Prostate gland (tissue), 2 donors: ENCODE data around the gene ERICH3. TPM values are rescaled to one million over a fixed set of nuclear protein-coding genes. Genes with fewer than 3 reads are reported as not detected.

Experiments
- DNase-seq: peaks from one replicate; pipeline ENCODE4 v3.0.0-alpha.2; 2019; ENCODE audit warnings: low spot score
- H3K27ac ChIP-seq, 2 donors: fragments of 200-600 bp; sonication (generic); 2 replicates each; pipeline ENCODE4 v1.5.1; 2017 to 2019
- H3K27me3 ChIP-seq: fragments of 200-600 bp; sonication (generic); replicated peaks from 2 replicates; pipeline ENCODE4 v1.5.1; 2019; ENCODE audit not compliant: insufficient read depth
- H3K36me3 ChIP-seq, 2 donors: fragments of 200-600 bp; sonication (generic); 1 replicate in 1 of 2; 2 replicates in 1 of 2; pipeline versions ENCODE4 v1.5.1 to v1.8.1; 2017 to 2019
- H3K4me1 ChIP-seq: fragments of 200-600 bp; sonication (generic); replicated peaks from 2 replicates; pipeline ENCODE4 v1.5.1; 2019
- H3K4me3 ChIP-seq, 2 donors: fragments of 200-600 bp; sonication (generic); 2 replicates each; pipeline ENCODE4 v1.5.1; 2017 to 2019
- H3K9me3 ChIP-seq: fragments of 200-600 bp; sonication (generic); 2 replicates; pipeline ENCODE4 v1.5.1; 2017
- POLR2A ChIP-seq: fragments of 450-650 bp; IDR thresholded peaks from one replicate; pipeline ENCODE4 v1.6.1; 2016; ENCODE audit warnings: antibody characterized with exemption, mild to moderate bottlenecking
- POLR2AphosphoS5 ChIP-seq: sonication (generic); formaldehyde crosslinking; IDR thresholded peaks from one replicate; pipeline ENCODE4 v1.6.1; 2017; ENCODE audit warnings: antibody characterized with exemption
- WGBS: methylation state at CpG from one replicate; pipeline ENCODE4 v1.1.5; 2018; 5-methylcytosine and 5-hydroxymethylcytosine counted together
- intact Hi-C: fragments of 100-400 bp; cut with DNase I; formaldehyde crosslinking; loops from one replicate; pipeline ENCODE4 v1.14.2; 2022
- total RNA-seq, 2 donors: library from RNA; depleted of rRNA; stranded (reverse); fragments of >200 nt; gene quantifications; one replicate each; pipeline ENCODE4 v1.1.0, GENCODE V29; 2016
- TF ChIP-seq, protein P1 (sequence below), 4 experiments: fragments of 200-600 bp in 2 of 4; fragments of 450-650 bp in 2 of 4; sonication (generic) in 2 of 4; IDR thresholded peaks; 1 replicate in 3 of 4; 2 replicates in 1 of 4; pipeline ENCODE4 v1.5.1; 2016 to 2019; ENCODE audit warnings: antibody characterized with exemption in 4 of 4, mild to moderate bottlenecking in 2 of 4, moderate library complexity in 2 of 4

Gene ERICH3
- total RNA-seq, 2 donors from 2014 or later: 3.3 TPM; not detected in 1

DNA sequence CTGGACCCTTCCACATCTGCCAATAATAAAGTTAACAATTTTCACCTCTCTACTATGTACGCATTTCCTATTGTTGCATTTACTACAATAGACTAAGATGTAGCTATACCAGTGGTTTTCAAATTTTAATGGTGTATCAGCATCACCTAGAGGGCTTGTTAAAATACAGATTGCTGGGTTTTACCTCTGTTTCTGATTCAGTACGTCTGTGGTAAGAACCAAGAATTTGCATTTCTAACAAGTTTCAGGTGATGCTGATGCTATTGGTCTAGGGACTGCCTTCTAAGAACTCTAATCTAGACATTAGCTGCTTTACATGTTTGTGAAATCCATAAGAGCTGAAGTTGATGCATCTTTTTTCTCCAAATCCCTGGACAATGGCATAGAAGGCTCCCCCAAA lies 59.7 kb downstream of the ERICH3 start:
- H3K4me3 ChIP-seq: no peak overlapping the region
- no peaks in the 10 kb centered on the region for H3K36me3 ChIP-seq
- no peaks in the 10 kb centered on the region for H3K9me3 ChIP-seq
- TF ChIP-seq, protein P1, sequence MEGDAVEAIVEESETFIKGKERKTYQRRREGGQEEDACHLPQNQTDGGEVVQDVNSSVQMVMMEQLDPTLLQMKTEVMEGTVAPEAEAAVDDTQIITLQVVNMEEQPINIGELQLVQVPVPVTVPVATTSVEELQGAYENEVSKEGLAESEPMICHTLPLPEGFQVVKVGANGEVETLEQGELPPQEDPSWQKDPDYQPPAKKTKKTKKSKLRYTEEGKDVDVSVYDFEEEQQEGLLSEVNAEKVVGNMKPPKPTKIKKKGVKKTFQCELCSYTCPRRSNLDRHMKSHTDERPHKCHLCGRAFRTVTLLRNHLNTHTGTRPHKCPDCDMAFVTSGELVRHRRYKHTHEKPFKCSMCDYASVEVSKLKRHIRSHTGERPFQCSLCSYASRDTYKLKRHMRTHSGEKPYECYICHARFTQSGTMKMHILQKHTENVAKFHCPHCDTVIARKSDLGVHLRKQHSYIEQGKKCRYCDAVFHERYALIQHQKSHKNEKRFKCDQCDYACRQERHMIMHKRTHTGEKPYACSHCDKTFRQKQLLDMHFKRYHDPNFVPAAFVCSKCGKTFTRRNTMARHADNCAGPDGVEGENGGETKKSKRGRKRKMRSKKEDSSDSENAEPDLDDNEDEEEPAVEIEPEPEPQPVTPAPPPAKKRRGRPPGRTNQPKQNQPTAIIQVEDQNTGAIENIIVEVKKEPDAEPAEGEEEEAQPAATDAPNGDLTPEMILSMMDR (IDR thresholded peaks at IDR 0.05): no peak
- no peak for TF ChIP-seq POLR2AphosphoS5
- no peak for TF ChIP-seq POLR2A
- H3K27ac ChIP-seq: no peak overlapping the region
- H3K27me3 ChIP-seq: no peaks in the 10 kb centered on the region
- H3K4me1 ChIP-seq: no peaks in the 10 kb centered on the region
- WGBS: 84% methylated on average over 2 of the region's 2 CpGs
- DNase-seq: no peak
- intact Hi-C loops: no loop called here

DNA sequence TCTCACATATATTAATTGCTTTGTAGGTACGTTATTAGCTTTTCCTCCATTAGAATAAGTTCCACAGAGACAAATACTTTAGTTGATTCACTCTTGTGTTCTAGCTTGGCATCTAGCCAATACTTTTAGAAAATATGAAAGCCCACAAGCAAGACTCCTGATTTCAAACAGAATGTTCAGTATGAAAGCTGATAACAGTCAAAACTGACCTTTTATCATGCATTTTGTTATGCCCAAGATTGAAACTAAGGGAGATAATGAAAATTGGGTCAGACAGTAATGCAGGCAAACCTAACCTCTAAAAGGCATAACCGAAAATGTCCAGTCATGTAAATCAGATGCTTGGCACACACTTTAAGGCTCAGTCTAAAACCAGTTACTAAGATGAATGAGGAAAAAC lies 61.7 kb downstream of the ERICH3 start:
- H3K36me3 ChIP-seq: no peaks in the 10 kb centered on the region
- intact Hi-C loops: no loop called here
- TF ChIP-seq POLR2AphosphoS5 (no peak), POLR2A (no peak)
- TF ChIP-seq, protein P1 (IDR thresholded peaks at IDR 0.05): no peak
- no peaks in the 10 kb centered on the region for H3K27me3 ChIP-seq
- no peak for DNase-seq
- H3K27ac ChIP-seq: no peak overlapping the region
- H3K4me3 ChIP-seq: no peak overlapping the region
- no peaks in the 10 kb centered on the region for H3K9me3 ChIP-seq
- H3K4me1 ChIP-seq: no peaks in the 10 kb centered on the region
- 59% methylated on average over 2 of the region's 2 CpGs for WGBS

DNA sequence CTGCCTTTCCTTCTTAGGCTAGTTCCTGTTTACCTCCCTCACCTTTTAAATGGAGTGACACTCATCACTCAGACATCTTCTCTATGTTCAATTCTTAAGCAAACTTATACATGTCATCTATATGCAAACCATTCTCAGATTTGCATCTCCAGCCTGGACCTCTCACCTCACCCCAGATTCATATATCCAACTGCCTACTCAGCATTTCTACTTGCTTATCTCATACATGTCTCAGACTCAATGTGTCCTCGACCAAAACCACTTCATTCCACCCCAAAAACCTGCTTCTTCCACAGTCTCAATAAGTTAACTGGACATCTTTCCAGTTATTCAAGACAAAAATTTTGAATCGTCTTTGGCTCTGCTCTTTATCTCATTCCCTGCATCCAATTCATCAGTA lies 62.6 kb downstream of the ERICH3 start:
- intact Hi-C loops: no loop called here
- Histone ChIP-seq H3K4me1 (no peaks in the 10 kb centered on the region), H3K36me3 (no peaks in the 10 kb centered on the region), H3K9me3 (no peaks in the 10 kb centered on the region), H3K27me3 (no peaks in the 10 kb centered on the region), H3K27ac (no peak overlapping the region), H3K4me3 (no peak overlapping the region)
- TF ChIP-seq, protein P1 (IDR thresholded peaks at IDR 0.05): no peak
- TF ChIP-seq POLR2AphosphoS5 (no peak), POLR2A (no peak)
- no peak for DNase-seq
- WGBS: 81% methylated on average over 2 of the region's 2 CpGs

DNA sequence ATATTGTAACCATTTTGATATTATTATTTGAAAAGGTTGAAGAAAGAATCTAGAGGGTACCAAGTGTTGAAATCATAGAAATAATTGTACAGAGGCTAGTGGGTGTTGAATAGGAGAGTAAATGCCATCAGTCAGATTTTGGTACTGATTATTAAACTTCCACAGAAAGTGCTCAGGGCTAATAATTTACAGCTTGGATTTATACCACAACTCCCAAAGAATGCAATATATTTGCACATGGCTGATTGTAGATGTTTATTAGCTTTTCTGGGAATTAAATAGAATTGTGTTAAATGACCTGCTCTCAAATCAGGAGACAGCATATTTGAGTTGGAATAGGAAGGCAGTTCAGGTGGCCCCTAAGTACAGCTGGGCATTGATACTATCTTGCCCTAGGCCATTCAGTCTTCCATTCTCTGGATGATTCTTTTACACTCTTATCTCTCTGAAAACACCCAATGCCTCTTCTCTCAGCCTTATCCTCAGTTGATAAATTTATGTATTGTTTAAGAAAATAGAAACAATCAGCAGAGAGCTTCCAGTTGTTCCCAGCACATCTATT lies 63.7 kb downstream of the ERICH3 start:
- no peak for TF ChIP-seq POLR2A
- no peak for TF ChIP-seq POLR2AphosphoS5
- TF ChIP-seq, protein P1 (IDR thresholded peaks at IDR 0.05): no peak
- no peak for DNase-seq
- Histone ChIP-seq H3K27ac (no peak overlapping the region), H3K9me3 (no peaks in the 10 kb centered on the region), H3K4me3 (no peak overlapping the region), H3K36me3 (no peaks in the 10 kb centered on the region), H3K27me3 (no peaks in the 10 kb centered on the region), H3K4me1 (no peaks in the 10 kb centered on the region)
- intact Hi-C loops: no loop called here

DNA sequence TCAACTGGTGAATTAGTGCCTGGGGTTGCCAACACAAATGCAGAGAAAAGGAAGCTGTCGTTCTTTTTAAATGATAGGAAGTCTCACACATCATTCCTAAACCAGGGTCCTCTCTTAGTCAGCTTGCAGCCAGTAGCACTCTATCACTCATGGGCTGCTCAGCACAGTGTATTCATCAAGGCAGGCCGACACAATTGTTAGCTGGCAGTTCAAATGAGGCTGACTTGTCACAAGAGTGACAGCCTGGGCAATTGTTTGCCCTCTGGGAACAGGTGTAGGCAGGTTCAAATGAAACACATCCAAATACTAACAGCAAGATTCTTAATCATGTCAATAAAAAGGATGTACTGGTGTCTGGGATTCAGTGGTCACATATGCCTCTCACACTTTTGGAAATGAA lies 76.9 kb downstream of the ERICH3 start:
- no peak overlapping the region for H3K4me3 ChIP-seq
- intact Hi-C loops: no loop called here
- no peaks in the 10 kb centered on the region for H3K27me3 ChIP-seq
- H3K9me3 ChIP-seq: no peaks in the 10 kb centered on the region
- no peak overlapping the region for H3K27ac ChIP-seq
- WGBS: 67% methylated on average over 2 of the region's 2 CpGs
- TF ChIP-seq, protein P1 (IDR thresholded peaks at IDR 0.05): no peak
- no peak for TF ChIP-seq POLR2AphosphoS5
- no peak for TF ChIP-seq POLR2A
- no peaks in the 10 kb centered on the region for H3K36me3 ChIP-seq
- no peak for DNase-seq
- H3K4me1 ChIP-seq: no peaks in the 10 kb centered on the region
